PC-9 (cell line): Measurements from ENCODE around the gene OR2B3.

Source experiments
- CTCF ChIP-seq: fragments of 200-600 bp; sonication (generic); conservative IDR thresholded peaks from 2 replicates; pipeline ENCODE4 v1.6.1; 2017; ENCODE audit warnings: mixed run types, antibody characterized with exemption, mild to moderate bottlenecking, moderate library complexity
- EZH2 ChIP-seq: fragments of 200-600 bp; sonication (generic); IDR thresholded peaks from 2 replicates; pipeline ENCODE4 v1.8.0; 2017; ENCODE audit warnings: antibody characterized with exemption, low read depth

- no peak for TF ChIP-seq CTCF
- TF ChIP-seq EZH2, result no peak
Measured at GRCh38 chr6:29081312-29081711, 5.8 kb downstream of the OR2B3 start.
